ENCODE results near the gene USP38.

DNA sequence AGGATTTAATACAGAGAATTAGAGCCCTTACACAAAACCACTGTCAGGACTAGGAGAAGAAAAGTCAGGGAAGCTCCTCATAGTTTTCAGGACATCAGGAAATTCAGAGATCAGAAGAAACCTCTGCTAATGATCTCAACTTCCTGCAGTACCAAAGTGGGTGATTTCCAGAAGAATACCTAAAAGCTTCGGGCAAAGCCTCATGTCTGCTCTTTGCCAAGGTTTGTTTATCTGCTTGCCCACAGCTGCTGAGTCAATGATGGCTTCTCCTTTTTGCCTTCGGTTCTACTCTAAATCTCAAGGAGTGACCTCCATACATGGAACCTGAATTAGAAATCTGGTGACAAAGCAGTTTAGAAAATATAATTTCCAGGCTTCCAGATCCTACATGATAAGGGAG lies 68.4 kb downstream of the USP38 start:
- TF ChIP-seq, protein P1, sequence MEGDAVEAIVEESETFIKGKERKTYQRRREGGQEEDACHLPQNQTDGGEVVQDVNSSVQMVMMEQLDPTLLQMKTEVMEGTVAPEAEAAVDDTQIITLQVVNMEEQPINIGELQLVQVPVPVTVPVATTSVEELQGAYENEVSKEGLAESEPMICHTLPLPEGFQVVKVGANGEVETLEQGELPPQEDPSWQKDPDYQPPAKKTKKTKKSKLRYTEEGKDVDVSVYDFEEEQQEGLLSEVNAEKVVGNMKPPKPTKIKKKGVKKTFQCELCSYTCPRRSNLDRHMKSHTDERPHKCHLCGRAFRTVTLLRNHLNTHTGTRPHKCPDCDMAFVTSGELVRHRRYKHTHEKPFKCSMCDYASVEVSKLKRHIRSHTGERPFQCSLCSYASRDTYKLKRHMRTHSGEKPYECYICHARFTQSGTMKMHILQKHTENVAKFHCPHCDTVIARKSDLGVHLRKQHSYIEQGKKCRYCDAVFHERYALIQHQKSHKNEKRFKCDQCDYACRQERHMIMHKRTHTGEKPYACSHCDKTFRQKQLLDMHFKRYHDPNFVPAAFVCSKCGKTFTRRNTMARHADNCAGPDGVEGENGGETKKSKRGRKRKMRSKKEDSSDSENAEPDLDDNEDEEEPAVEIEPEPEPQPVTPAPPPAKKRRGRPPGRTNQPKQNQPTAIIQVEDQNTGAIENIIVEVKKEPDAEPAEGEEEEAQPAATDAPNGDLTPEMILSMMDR (IDR thresholded peaks at IDR 0.05; ENCODE audit: low read depth, low read length): no peak
- no peak for TF ChIP-seq EZH2phosphoT487 (IDR thresholded peaks at IDR 0.05; ENCODE audit: low read depth)

Data from OCI-LY3 (cell line).